HCT116 (cell line): Measurements from ENCODE around the gene TEPSIN. TPM values are rescaled to one million over a fixed set of nuclear protein-coding genes. Genes with fewer than 3 reads are reported as not detected.

Experiments used
- ATAC-seq: fragments of 200-7000 bp; cut with Tn5 transposase; 2 replicates; pipeline ENCODE4 v1.9.1; 2020; ENCODE audit warnings: mild to moderate bottlenecking, moderate library complexity
- BruUV-seq: library from RNA; stranded (reverse); fragments of 400-500 nt; replicated peaks from 2 replicates; lab custom pipeline; 2021; lab: Mats Ljungman, UMichigan
- CTCF ChIA-PET: fragments of 300-600 bp; sonication (Branson Sonifier 250); formaldehyde crosslinking; loops from one replicate; lab custom pipeline; 2021; ENCODE audit warnings: antibody characterized with exemption; lab: Charles Lee
- POLR2A ChIA-PET: fragments of 300-600, 350-600 bp; sonication (Branson Sonifier 250); formaldehyde crosslinking; loops from one replicate; lab custom pipeline; 2021; ENCODE audit warnings: antibody characterized with exemption; lab: Charles Lee
- RAD21 ChIA-PET, 2 experiments: fragments of 300-600 bp; sonication (Branson Sonifier 250); formaldehyde crosslinking; loops; one replicate each; lab custom pipeline; 2023; ENCODE audit warnings: low total read pairs in 2 of 2; ENCODE audit not compliant: uncharacterized antibody in 2 of 2, unreplicated experiment in 2 of 2, low non-redundant PET in 1 of 2; lab: Charles Lee
- DNase-seq: peaks from one replicate; pipeline ENCODE4 v3.0.0-alpha.2; 2010; ENCODE audit warnings: low read depth, low spot score
- H2AFZ ChIP-seq: fragments of 200-600 bp; shearing (Covaris generic), sonication (generic); 2 replicates; pipeline ENCODE4 v1.6.1; 2017; ENCODE audit warnings: low read depth, mixed run types, mixed read lengths, antibody characterized with exemption, low read length; ENCODE audit not compliant: poor library complexity, severe bottlenecking
- H3K27ac ChIP-seq: 2 replicates; pipeline ENCODE4 v1.5.1; 2012; ENCODE audit warnings: low read depth, low read length
- H3K27me3 ChIP-seq: fragments of 200-600 bp; sonication (generic); 2 replicates; pipeline ENCODE4 v1.6.1; 2016; ENCODE audit warnings: mixed run types, low read length, mixed read lengths; ENCODE audit not compliant: insufficient read depth
- H3K36me3 ChIP-seq, 2 experiments: fragments of 200-500 bp in 1 of 2; fragments of 200-600 bp in 1 of 2; sonication (Bioruptor generic) in 1 of 2; sonication (generic) in 1 of 2; 2 replicates each; pipeline versions ENCODE4 v1.5.1 to v1.6.1; 2014 to 2016; ENCODE audit warnings: low read length in 2 of 2, inconsistent platforms in 1 of 2, mixed read lengths in 1 of 2, mixed run types in 1 of 2; ENCODE audit not compliant: insufficient read depth in 2 of 2, control insufficient read depth in 1 of 2
- H3K4me1 ChIP-seq, 2 experiments: fragments of 200-600 bp in 1 of 2; sonication (generic) in 1 of 2; 2 replicates each; pipeline versions ENCODE4 v1.5.1 to v1.6.1; 2012 to 2017; ENCODE audit warnings: low read length in 2 of 2, inconsistent platforms in 1 of 2, mild to moderate bottlenecking in 1 of 2, mixed read lengths in 1 of 2, mixed run types in 1 of 2, moderate library complexity in 1 of 2; ENCODE audit not compliant: insufficient read depth in 2 of 2, control insufficient read depth in 1 of 2
- H3K4me2 ChIP-seq: fragments of 200-600 bp; sonication (generic); 2 replicates; pipeline ENCODE4 v1.6.1; 2017; ENCODE audit warnings: mixed run types, low read length, mixed read lengths
- H3K4me3 ChIP-seq, 2 experiments: fragments of 200-600 bp in 1 of 2; sonication (generic) in 1 of 2; replicated peaks in 1 of 2; 2 replicates each; pipeline ENCODE4 v1.5.1; 2011 to 2016; ENCODE audit warnings: low read length in 2 of 2, control low read depth in 1 of 2, low read depth in 1 of 2, mild to moderate bottlenecking in 1 of 2, mixed read lengths in 1 of 2, mixed run types in 1 of 2
- H3K79me2 ChIP-seq: fragments of 200-600 bp; sonication (generic); 2 replicates; pipeline ENCODE4 v1.6.1; 2017; ENCODE audit warnings: mild to moderate bottlenecking, mixed run types, low read length, moderate library complexity, mixed read lengths; ENCODE audit not compliant: insufficient read depth
- H3K9ac ChIP-seq: fragments of 200-600 bp; sonication (generic); 2 replicates; pipeline ENCODE4 v1.6.1; 2016; ENCODE audit warnings: low read length, mixed read lengths
- H3K9me2 ChIP-seq: fragments of 200-600 bp; sonication (generic), shearing (Covaris generic); 2 replicates; pipeline ENCODE4 v1.6.1; 2017; ENCODE audit warnings: mixed run types, mild to moderate bottlenecking, moderate library complexity; ENCODE audit not compliant: insufficient read depth
- H3K9me3 ChIP-seq, 2 experiments: fragments of 200-500 bp in 1 of 2; fragments of 200-600 bp in 1 of 2; sonication (Bioruptor generic) in 1 of 2; sonication (generic) in 1 of 2; 2 replicates each; pipeline ENCODE4 v1.6.1; 2014 to 2017; ENCODE audit warnings: low read length in 2 of 2, mixed read lengths in 2 of 2, inconsistent platforms in 1 of 2, low read depth in 1 of 2, mild to moderate bottlenecking in 1 of 2, mixed run types in 1 of 2, moderate library complexity in 1 of 2; ENCODE audit not compliant: control insufficient read depth in 1 of 2, insufficient read depth in 1 of 2
- H4K20me1 ChIP-seq: fragments of 200-600 bp; sonication (generic), shearing (Covaris generic); 2 replicates; pipeline ENCODE4 v1.6.1; 2017; ENCODE audit warnings: mixed run types, mild to moderate bottlenecking, moderate library complexity; ENCODE audit not compliant: insufficient read depth
- CBX3 ChIP-seq: IDR thresholded peaks from 2 replicates; pipeline ENCODE4 v1.6.1; 2012; ENCODE audit warnings: low read depth
- CEBPB ChIP-seq: IDR thresholded peaks from 2 replicates; pipeline ENCODE4 v1.6.1; 2012; ENCODE audit warnings: low read depth
- CTCF ChIP-seq, 3 experiments: fragments of 200-600 bp in 1 of 3; sonication (generic) in 1 of 3; IDR thresholded peaks in 2 of 3; conservative IDR thresholded peaks in 1 of 3; 2 replicates each; pipeline ENCODE4 v1.5.1; 2012 to 2017; ENCODE audit warnings: low read depth in 2 of 3, low read length in 2 of 3, antibody characterized with exemption in 1 of 3, borderline replicate concordance in 1 of 3, control low read depth in 1 of 3, mild to moderate bottlenecking in 1 of 3, mixed read lengths in 1 of 3, mixed run types in 1 of 3, moderate library complexity in 1 of 3; ENCODE audit not compliant: insufficient read depth in 1 of 3
- EGR1 ChIP-seq: IDR thresholded peaks from 2 replicates; pipeline ENCODE4 v1.6.1; 2012; ENCODE audit warnings: low read depth
- EZH2 ChIP-seq: fragments of 200-600 bp; sonication (generic); IDR thresholded peaks from 2 replicates; pipeline ENCODE4 v1.6.1; 2017; ENCODE audit warnings: antibody characterized with exemption, mixed run types
- EZH2phosphoT487 ChIP-seq: fragments of 200-600 bp; IDR thresholded peaks from 2 replicates; pipeline ENCODE4 v1.6.1; 2018; ENCODE audit warnings: antibody characterized with exemption, borderline replicate concordance
- FOSL1 ChIP-seq: IDR thresholded peaks from 2 replicates; pipeline ENCODE4 v1.6.1; 2012; ENCODE audit warnings: low read depth
- JUND ChIP-seq: IDR thresholded peaks from 2 replicates; pipeline ENCODE4 v1.6.1; 2012
- RAD21 ChIP-seq: IDR thresholded peaks from 2 replicates; pipeline ENCODE4 v1.6.1; 2012; ENCODE audit warnings: low read depth, mild to moderate bottlenecking
- REST ChIP-seq: IDR thresholded peaks from 2 replicates; pipeline ENCODE4 v1.6.1; 2012; ENCODE audit warnings: low read depth
- SIN3A ChIP-seq: IDR thresholded peaks from 2 replicates; pipeline ENCODE4 v1.6.1; 2012; ENCODE audit warnings: low read depth
- SRF ChIP-seq: IDR thresholded peaks from 2 replicates; pipeline ENCODE4 v1.6.1; 2012; ENCODE audit warnings: low read depth
- TCF7L2 ChIP-seq: IDR thresholded peaks from 2 replicates; pipeline ENCODE4 v1.7.0; 2011; ENCODE audit warnings: borderline replicate concordance, inconsistent platforms; ENCODE audit not compliant: insufficient read depth, insufficient read length; ENCODE audit errors: extremely low read depth
- YY1 ChIP-seq: IDR thresholded peaks from 2 replicates; pipeline ENCODE4 v1.6.1; 2011; ENCODE audit warnings: low read length, low read depth, moderate library complexity, mild to moderate bottlenecking; ENCODE audit not compliant: insufficient replicate concordance; ENCODE audit errors: extremely low read depth
- ZBTB33 ChIP-seq: IDR thresholded peaks from 2 replicates; pipeline ENCODE4 v1.6.1; 2011; ENCODE audit warnings: mild to moderate bottlenecking, low read length, moderate library complexity; ENCODE audit not compliant: insufficient replicate concordance; ENCODE audit errors: extremely low read depth
- ZFX ChIP-seq: fragments of 450-650 bp; IDR thresholded peaks from 2 replicates; pipeline ENCODE4 v1.6.1; 2017
- ZNF274 ChIP-seq: fragments of 200-500 bp; sonication (Bioruptor generic); IDR thresholded peaks from 2 replicates; pipeline ENCODE4 v1.6.1; 2014; ENCODE audit warnings: mild to moderate bottlenecking, low read depth, low read length, inconsistent platforms
- intact Hi-C: fragments of 100-400 bp; cut with micrococcal nuclease; formaldehyde crosslinking; loops from 2 replicates; pipeline ENCODE4 v1.10.0; 2022
- total RNA-seq: library from RNA; stranded (reverse); gene quantifications from one replicate; pipeline ENCODE4 v1.2.1, GENCODE V29; 2021; ENCODE audit not compliant: unreplicated experiment

The TEPSIN gene
- total RNA-seq, 1 experiment from 2014 or later, result 50.6 TPM

GRCh38 chr17:81235822-81236740 lies 2.8 kb downstream of the TEPSIN start:
- no TSS peak for BruUV-seq
- POLR2A ChIA-PET, result no interaction called here

More at GRCh38 chr17:81235822-81236740, 2.8 kb downstream of the TEPSIN start:
- Histone ChIP-seq H3K27ac (no peak overlapping the region; the same call in 1 of the 2 replicates), H3K9me3 (no peaks in the 10 kb centered on the region), H3K4me3 (no peak overlapping the region), H3K9ac (no peak overlapping the region), H3K4me1 (peaks cover 12 to 24% of the 10 kb centered on the region in 2 experiments; a peak in 3 of 4 replicates), H3K9me2 (no peaks in the 10 kb centered on the region), H3K36me3 (peaks cover 0 to 7% of the 10 kb centered on the region in 2 experiments; a peak in 1 of 4 replicates), H3K4me2 (no peak overlapping the region), H3K79me2 (peaks cover 35% of the 10 kb centered on the region), H2AFZ (no peak overlapping the region), H3K27me3 (no peaks in the 10 kb centered on the region), H4K20me1 (no peaks in the 10 kb centered on the region)
- ChIA-PET CTCF (no interaction called here), RAD21 (no interaction called here)
- DNase-seq, result no peak
- TF ChIP-seq SRF (no peak), ZBTB33 (no peak), REST (no peak), SIN3A (no peak), RAD21 (no peak), EZH2 (no peak), FOSL1 (no peak), EZH2phosphoT487 (no peak), JUND (no peak), CBX3 (no peak), EGR1 (no peak), CTCF (IDR thresholded peaks at IDR 0.05 in 2 of 3, conservative IDR thresholded peaks at IDR 0.05 in 1 of 3; ENCODE audit: borderline replicate concordance in 1 of 3, insufficient read depth in 1 of 3, low read depth in 2 of 3, low read length in 2 of 3) (no peak), ZNF274 (no peak), TCF7L2 (no peak), ZFX (no peak), YY1 (no peak), CEBPB (no peak)
- no peak for ATAC-seq
- intact Hi-C loops, result no loop called here
